ENCODE measurements around the gene G6PC3. TPM values are rescaled to one million over a fixed set of nuclear protein-coding genes. Genes with fewer than 3 reads are reported as not detected.

G6PC3 gene
- total RNA-seq, 1 experiment from 2014 or later, result 105 TPM

DNA sequence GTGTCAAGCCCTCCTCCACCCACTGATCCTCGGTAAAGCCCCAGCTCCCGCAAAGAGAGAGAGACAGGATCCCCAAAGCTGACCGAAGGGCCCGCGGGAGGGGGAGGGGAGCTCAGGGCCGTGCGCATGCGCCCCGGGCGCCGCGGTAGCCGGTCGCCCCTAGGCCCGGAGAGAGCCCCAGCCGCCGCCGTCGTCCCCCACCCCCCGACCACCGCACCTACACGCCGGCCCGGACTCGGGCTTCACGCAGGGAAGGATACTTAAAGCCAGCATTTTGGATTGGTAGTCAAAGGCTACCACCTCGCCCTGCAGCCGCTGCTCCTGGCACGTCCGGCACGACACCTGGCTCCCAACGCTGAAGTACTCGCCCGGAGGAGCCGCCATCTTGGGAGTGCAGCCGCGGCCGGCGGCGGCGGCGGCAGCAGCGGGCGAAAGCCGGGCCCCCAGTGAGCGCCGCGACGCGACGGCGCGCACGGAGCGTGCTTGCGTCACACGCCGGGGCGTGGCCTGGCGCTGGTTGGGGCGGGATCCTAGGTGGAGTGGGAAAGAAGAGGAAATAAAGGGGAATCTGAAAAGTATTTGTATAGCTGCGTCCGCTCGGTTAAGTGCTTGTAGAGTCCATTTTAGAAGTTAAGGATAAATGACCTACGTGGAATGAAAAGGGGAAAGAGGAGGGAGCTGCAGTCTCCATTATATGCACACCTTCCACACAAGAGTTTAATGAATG, 4.2 kb upstream of the G6PC3 start, which contains the start of gene LSM12:
LSM12 (minus strand) TSS at position 468 of the 727 bp plus-strand sequence; CDS start at position 384, 84 bp downstream.
- Histone ChIP-seq H3K18ac (ENCODE audit: insufficient read length, low read depth, low read length) (peak within 1 kb of the TSS; percentile 96), H2BK5ac (ENCODE audit: insufficient read length, low read length) (no peak within 1 kb of the TSS), H3K14ac (ENCODE audit: insufficient read depth, low read length) (peak within 1 kb of the TSS; percentile 97), H4K5ac (ENCODE audit: insufficient read length, low read depth, low read length) (no peak within 1 kb of the TSS), H3K56ac (ENCODE audit: insufficient read length, low read depth, low read length) (no peak within 1 kb of the TSS), H3T11ph (ENCODE audit: low read length) (no peak within 1 kb of the TSS), H3K27ac (ENCODE audit: insufficient read length, low read depth, low read length) (peak within 1 kb of the TSS; percentile 82), H2AFZ (ENCODE audit: low read length) (no peak within 1 kb of the TSS), H2BK20ac (ENCODE audit: low read depth, low read length, poor library complexity, severe bottlenecking) (no peak within 1 kb of the TSS), H3K4me2 (ENCODE audit: insufficient read depth, insufficient read length, low read length) (peak within 1 kb of the TSS; percentile 63), H2AK5ac (ENCODE audit: insufficient read length, low read length) (no peak within 1 kb of the TSS), H3K23me2 (ENCODE audit: insufficient read length, low read depth, low read length, poor library complexity, severe bottlenecking) (peaks cover 7% of the 10 kb centered on the region), H4K20me1 (ENCODE audit: control insufficient read depth, insufficient read depth, insufficient read length) (no peaks in the 10 kb centered on the region), H3K4ac (ENCODE audit: low read depth, low read length) (no peak within 1 kb of the TSS; the same call in 1 of the 2 replicates), H2BK120ac (ENCODE audit: low read depth, low read length, poor library complexity, severe bottlenecking) (peak within 1 kb of the TSS; percentile 25), H3K23ac (ENCODE audit: insufficient read length, low read depth, low read length) (no peak within 1 kb of the TSS), H3K9ac (ENCODE audit: extremely low read depth, insufficient read length, low read length) (peak within 1 kb of the TSS; percentile 95), H3K79me2 (ENCODE audit: insufficient read depth, low read length) (peaks cover 24% of the 10 kb centered on the region), H3K79me1 (ENCODE audit: insufficient read depth, low read depth, low read length, poor library complexity, severe bottlenecking) (peaks cover 6% of the 10 kb centered on the region), H4K8ac (replicated peaks; ENCODE audit: insufficient read length, low read depth, low read length) (no peak within 1 kb of the TSS), H2BK12ac (ENCODE audit: insufficient read length, low read depth, low read length) (no peak within 1 kb of the TSS), H3K27me3 (ENCODE audit: insufficient read depth, low read length) (no peaks in the 10 kb centered on the region), H3K9me3 (ENCODE audit: control insufficient read depth, low read depth, low read length) (no peaks in the 10 kb centered on the region), H4K91ac (ENCODE audit: insufficient read length, low read depth, low read length) (no peak within 1 kb of the TSS), H2BK15ac (ENCODE audit: low read depth, low read length) (no peak within 1 kb of the TSS; the same call in 1 of the 2 replicates), H3K4me1 (ENCODE audit: insufficient read depth, low read length) (0 out of 2 replicates have a peak, but pooled peaks cover 2% of the 10 kb centered on the region)
- peaks cover 27 to 34% of the 10 kb centered on the region in 2 experiments for H3K4me1 Mint-ChIP-seq
- no peaks in the 10 kb centered on the region for H3K27me3 Mint-ChIP-seq (ENCODE audit: low read depth)
- peak within 1 kb of the TSS; percentile 95 to 99 for H3K4me3 Mint-ChIP-seq
- DNase-seq, result peak; percentile 95
- whole genome bisulfite sequencing (ENCODE audit: extremely low coverage, insufficient read length, low lambda C conversion rate), result no CpG with 5 or more reads among the region's 65 CpGs
- TF ChIP-seq, protein P1, sequence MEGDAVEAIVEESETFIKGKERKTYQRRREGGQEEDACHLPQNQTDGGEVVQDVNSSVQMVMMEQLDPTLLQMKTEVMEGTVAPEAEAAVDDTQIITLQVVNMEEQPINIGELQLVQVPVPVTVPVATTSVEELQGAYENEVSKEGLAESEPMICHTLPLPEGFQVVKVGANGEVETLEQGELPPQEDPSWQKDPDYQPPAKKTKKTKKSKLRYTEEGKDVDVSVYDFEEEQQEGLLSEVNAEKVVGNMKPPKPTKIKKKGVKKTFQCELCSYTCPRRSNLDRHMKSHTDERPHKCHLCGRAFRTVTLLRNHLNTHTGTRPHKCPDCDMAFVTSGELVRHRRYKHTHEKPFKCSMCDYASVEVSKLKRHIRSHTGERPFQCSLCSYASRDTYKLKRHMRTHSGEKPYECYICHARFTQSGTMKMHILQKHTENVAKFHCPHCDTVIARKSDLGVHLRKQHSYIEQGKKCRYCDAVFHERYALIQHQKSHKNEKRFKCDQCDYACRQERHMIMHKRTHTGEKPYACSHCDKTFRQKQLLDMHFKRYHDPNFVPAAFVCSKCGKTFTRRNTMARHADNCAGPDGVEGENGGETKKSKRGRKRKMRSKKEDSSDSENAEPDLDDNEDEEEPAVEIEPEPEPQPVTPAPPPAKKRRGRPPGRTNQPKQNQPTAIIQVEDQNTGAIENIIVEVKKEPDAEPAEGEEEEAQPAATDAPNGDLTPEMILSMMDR (conservative IDR thresholded peaks at IDR 0.05), result no peak
- H3K9me3 Mint-ChIP-seq, result no peaks in the 10 kb centered on the region; a peak in 1 of 5 replicates
- peak within 1 kb of the TSS; percentile 97 to 99 (median 98) for H3K27ac Mint-ChIP-seq
- H3K36me3 Mint-ChIP-seq (ENCODE audit: insufficient read depth in 1 of 3, low read depth in 3 of 3), result peaks cover 21 to 33% (median 29%) of the 10 kb centered on the region in 3 experiments

Data from H9 (cell line).